Activated CD4-positive, alpha-beta memory T cell treated with anti-CD3 and anti-CD28 coated beads for 36 hours (primary cell): ENCODE data around the gene SCO2. TPM values are rescaled to one million over a fixed set of nuclear protein-coding genes. Genes with fewer than 3 reads are reported as not detected.

ENCODE experiments used
- CTCF ChIA-PET: fragments of 350-600 bp; sonication (Branson Sonifier 250); formaldehyde crosslinking; loops from one replicate; lab custom pipeline; 2021; ENCODE audit warnings: antibody characterized with exemption, inconsistent platforms; lab: Charles Lee
- POLR2A ChIA-PET: fragments of 350-600 bp; sonication (Branson Sonifier 250); formaldehyde crosslinking; loops from one replicate; lab custom pipeline; 2021; ENCODE audit warnings: antibody characterized with exemption; lab: Charles Lee
- DNase-seq: peaks from one replicate; pipeline ENCODE4 v3.0.0-alpha.2; 2020
- H3K27ac Mint-ChIP-seq: one replicate; pipeline ENCODE4 v1.8.0; 2021; ENCODE audit warnings: mixed read lengths
- H3K27me3 Mint-ChIP-seq: one replicate; pipeline ENCODE4 v1.8.0; 2021; ENCODE audit warnings: mixed read lengths
- H3K36me3 Mint-ChIP-seq: one replicate; pipeline ENCODE4 v1.8.0; 2021; ENCODE audit warnings: mixed read lengths
- H3K4me1 Mint-ChIP-seq: one replicate; pipeline ENCODE4 v1.8.0; 2021; ENCODE audit warnings: low read depth, mixed read lengths
- H3K4me3 Mint-ChIP-seq: one replicate; pipeline ENCODE4 v1.8.0; 2021; ENCODE audit warnings: mild to moderate bottlenecking, mixed read lengths
- H3K9me3 Mint-ChIP-seq: one replicate; pipeline ENCODE4 v1.8.0; 2021; ENCODE audit warnings: mixed read lengths
- intact Hi-C: fragments of 100-400 bp; cut with micrococcal nuclease; formaldehyde crosslinking; loops from one replicate; pipeline ENCODE4 v1.15.1; 2023
- total RNA-seq, 2 experiments: library from RNA; stranded (reverse); gene quantifications; one replicate each; pipeline ENCODE4 v1.2.3, GENCODE V29; 2021

SCO2 gene
- total RNA-seq, 2 experiments from 2014 or later: 1.9 to 5.6 TPM

DNA sequence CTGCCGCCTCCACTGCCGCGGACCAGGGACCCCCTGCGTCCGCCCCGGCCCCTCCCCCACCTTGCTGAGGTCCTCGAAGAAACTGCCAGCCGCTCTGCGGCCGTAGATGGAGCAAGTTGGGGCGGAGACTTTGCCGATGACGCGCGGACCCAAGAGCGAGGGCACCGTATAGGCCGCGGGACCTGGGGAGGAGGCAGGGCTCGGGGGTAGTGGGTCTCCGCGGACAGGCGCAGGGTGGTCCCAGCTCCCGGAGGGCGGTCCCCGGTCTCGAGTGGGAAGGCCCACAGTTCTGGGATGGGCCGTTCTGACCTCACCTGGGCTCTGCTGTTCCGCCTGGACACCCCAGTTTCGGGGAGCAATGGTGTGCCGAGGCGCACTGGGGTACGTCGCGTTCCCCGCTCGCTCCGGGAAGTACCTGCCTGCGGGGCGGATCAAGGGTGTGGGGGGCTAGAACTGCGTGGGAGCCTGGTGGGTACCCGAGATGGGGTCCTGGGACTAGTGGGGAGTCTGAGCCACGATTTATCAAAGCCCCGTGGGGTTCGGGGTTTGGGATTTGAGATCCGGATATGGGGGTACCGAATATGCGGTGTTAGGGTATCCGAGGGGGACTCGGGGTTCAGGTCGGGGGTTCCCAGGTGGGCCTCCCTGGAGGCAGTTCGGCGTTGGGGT is 5.6 kb upstream of the SCO2 start:
- Mint-ChIP-seq H3K36me3 (peaks cover 26% of the 10 kb centered on the region), H3K9me3 (no peaks in the 10 kb centered on the region), H3K27me3 (no peaks in the 10 kb centered on the region), H3K4me1 (peaks cover 54% of the 10 kb centered on the region), H3K27ac (peak overlapping the region; percentile 99), H3K4me3 (peak overlapping the region; percentile 92)
- ChIA-PET POLR2A (interaction anchor here (0.6 to 2.4 kb wide), 6 partner anchors 10 to 90 kb away, joined by 3 to 29 read pairs (median 9); partner anchors contain the start of genes KLHDC7B and SYCE3), CTCF (interaction anchor here (2.1 kb wide), 2 partner anchors 32 to 90 kb away, joined by 7 to 17 read pairs; partner anchors contain the start of gene SYCE3)
- peak; percentile 92 for DNase-seq
- intact Hi-C loops: loop anchor here (1.0 to 10.0 kb wide), 6 partner anchors 8 to 596 kb away; partner anchors contain the start of genes CHKB, KLHDC7B and SYCE3

DNA sequence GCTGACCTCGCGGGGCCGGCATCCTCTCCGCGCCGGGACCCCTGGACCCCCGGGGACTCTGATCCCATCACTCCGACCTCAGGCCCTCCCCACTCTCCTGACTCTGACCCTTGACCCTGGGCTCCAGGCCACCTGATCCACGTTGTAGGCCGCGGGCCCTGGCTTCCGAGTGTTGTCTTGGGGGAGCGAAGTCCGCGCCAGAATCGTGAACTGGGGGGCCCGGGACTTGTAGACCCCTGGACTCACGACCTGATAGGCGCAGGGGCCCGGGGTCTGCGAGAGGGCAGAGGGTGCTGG is 5.1 kb upstream of the SCO2 start:
- intact Hi-C loops: loop anchor here (2.0 to 10.0 kb wide), 3 partner anchors 14 to 596 kb away; partner anchors contain the start of genes CHKB and KLHDC7B
- ChIA-PET POLR2A (interaction anchor here (0.6 to 2.4 kb wide), 3 partner anchors 10 to 32 kb away, joined by 3 to 29 read pairs (median 6); partner anchors contain the start of gene SYCE3), CTCF (no interaction called here)
- Mint-ChIP-seq H3K36me3 (peaks cover 26% of the 10 kb centered on the region), H3K27me3 (no peaks in the 10 kb centered on the region), H3K4me3 (peak overlapping the region; percentile 92), H3K27ac (peak overlapping the region; percentile 99), H3K9me3 (no peaks in the 10 kb centered on the region), H3K4me1 (peaks cover 52% of the 10 kb centered on the region)
- DNase-seq: no peak

DNA sequence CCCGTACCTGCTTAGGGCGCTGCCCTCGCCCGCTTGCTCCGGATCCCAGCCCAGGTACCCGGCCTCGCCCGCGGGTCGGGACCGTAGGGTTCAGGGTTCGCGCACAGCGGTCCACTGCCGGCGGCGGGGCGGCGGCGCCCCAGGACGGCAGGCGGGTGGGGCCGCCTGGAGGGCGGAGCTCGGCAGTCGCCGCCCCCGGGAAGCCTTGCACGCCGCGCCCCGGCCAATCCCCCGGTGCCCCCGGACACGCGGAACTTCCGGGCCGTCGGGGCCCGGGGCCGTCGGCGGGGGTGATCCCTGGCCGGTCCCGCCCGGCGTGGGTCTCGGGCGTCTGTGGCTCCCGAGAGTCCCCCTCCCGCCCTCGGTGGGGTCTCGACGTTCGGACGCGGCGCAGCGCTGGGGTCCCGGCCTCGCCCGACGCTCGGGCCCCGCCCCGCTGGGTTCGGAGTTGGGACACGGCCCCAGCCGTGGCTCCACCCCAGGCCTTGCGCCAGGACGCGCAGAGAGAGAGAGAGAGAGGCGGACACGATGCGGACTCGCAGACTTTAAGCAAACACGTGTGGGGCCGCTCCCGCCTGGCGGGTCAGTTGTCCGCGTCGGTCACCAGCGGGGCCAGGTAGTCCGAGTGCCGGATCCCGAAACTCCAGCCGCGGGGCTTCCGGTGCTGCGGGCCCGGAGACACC is 4.6 kb upstream of the SCO2 start, which contains the start of gene TYMP:
Gene TYMP (minus strand): TSS at position 116 of the 683 bp plus-strand sequence. CDS start 303 bp downstream, outside the sequence.
- intact Hi-C loops: loop anchor here (2.0 to 10.0 kb wide), 4 partner anchors 15 to 595 kb away; partner anchors contain the start of genes CHKB and KLHDC7B
- Mint-ChIP-seq H3K4me3 (peak within 1 kb of the TSS; percentile 92), H3K27ac (peak within 1 kb of the TSS; percentile 99), H3K36me3 (peaks cover 26% of the 10 kb centered on the region), H3K4me1 (peaks cover 50% of the 10 kb centered on the region), H3K27me3 (no peaks in the 10 kb centered on the region), H3K9me3 (no peaks in the 10 kb centered on the region)
- CTCF ChIA-PET: interaction anchor here (0.6 to 6.5 kb wide), 7 partner anchors 9 to 204 kb away, joined by 3 to 102 read pairs (median 9); partner anchors contain the start of genes DENND6B, LMF2, NCAPH2 and SYCE3
- POLR2A ChIA-PET: interaction anchor here (1.0 to 6.7 kb wide), 5 partner anchors 9 to 91 kb away, joined by 4 to 139 read pairs (median 49); partner anchors contain the start of genes CHKB, KLHDC7B and SYCE3
- DNase-seq: peak; percentile 82

DNA sequence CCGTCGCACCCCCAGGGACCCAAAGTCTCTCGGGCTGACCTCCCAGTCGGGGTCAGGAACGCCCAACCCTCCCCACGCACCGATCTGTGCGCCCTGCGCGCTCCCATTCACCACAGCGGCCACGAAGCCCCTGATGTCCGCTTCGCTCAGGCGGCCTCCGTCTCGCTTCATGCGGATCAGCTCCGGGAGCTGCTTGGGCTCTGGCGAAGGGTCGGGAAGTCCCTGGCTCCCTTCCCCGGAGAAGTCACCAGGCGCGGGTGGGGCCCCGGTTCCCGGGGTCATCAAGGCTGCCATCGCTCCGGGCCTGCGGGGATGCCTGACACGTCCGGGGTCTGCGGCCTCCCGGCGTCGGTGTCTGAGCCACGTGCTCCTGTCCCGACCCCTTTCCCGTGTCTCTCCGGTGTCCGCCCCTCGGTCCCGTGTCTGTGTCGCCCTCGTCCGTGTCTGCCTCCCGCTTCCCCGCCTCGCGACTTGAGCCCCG is 4.1 kb upstream of the SCO2 start:
- peak overlapping the region; percentile 95 for H3K27ac Mint-ChIP-seq

DNA sequence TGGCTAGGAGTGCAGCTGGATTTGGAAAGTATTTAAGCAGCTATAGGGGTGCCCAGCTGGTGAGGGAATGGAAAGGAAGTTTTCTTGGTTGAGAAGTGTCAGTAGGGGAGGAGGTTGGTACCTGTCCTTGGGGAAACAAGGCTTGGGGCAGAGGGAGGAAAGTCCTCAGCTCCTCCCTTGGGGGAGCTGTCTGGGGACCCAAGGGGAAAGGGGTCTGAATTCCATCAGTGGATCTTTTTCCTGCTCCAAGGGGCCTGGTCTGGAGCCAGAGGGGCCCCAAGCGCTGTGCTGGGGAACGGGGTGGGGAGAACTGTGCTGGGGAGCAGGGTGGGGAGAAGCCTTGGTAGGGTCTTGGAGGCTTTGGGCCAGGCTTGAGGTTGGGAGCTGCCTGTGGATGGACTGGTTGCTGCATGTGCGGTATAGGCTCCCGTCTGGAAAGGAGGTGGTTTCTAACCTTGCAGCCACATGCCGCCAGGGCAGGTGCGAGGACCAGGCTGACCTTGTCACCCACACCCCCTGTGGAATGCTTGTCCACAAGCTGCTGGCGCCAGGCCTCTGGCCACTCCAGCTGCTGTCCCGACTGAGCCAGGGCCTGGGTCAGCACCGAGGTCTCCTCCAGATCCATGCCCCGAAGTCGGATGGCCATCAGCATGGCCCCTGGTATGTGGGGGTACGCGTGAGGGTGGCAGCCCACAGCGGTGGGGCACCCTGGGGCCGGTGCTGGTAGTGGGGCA is 3.5 kb upstream of the SCO2 start:
- Mint-ChIP-seq H3K27me3 (no peaks in the 10 kb centered on the region), H3K4me3 (peak overlapping the region; percentile 81), H3K36me3 (peaks cover 33% of the 10 kb centered on the region), H3K9me3 (no peaks in the 10 kb centered on the region), H3K27ac (peak overlapping the region; percentile 95), H3K4me1 (peaks cover 50% of the 10 kb centered on the region)
- ChIA-PET POLR2A (interaction anchor here (1.1 to 6.7 kb wide), 5 partner anchors 10 to 92 kb away, joined by 4 to 139 read pairs (median 49); partner anchors contain the start of genes CHKB, KLHDC7B and SYCE3), CTCF (interaction anchor here (1.3 to 6.5 kb wide), 6 partner anchors 10 to 92 kb away, joined by 3 to 102 read pairs (median 10); partner anchors contain the start of genes LMF2, NCAPH2 and SYCE3)
- intact Hi-C loops: loop anchor here (5.0 kb wide), 1 partner anchor 337 kb away; no protein-coding TSS in a partner anchor
- no peak for DNase-seq

More for the DNA sequence above, 4.1 kb upstream of the SCO2 start:
- Mint-ChIP-seq H3K4me1 (peaks cover 52% of the 10 kb centered on the region), H3K36me3 (peaks cover 31% of the 10 kb centered on the region), H3K4me3 (peak overlapping the region; percentile 81), H3K27me3 (no peaks in the 10 kb centered on the region), H3K9me3 (no peaks in the 10 kb centered on the region)
- ChIA-PET CTCF (interaction anchor here (1.0 to 6.5 kb wide), 7 partner anchors 10 to 91 kb away, joined by 3 to 102 read pairs (median 9); partner anchors contain the start of genes LMF2, NCAPH2 and SYCE3), POLR2A (interaction anchor here (1.0 to 6.7 kb wide), 5 partner anchors 9 to 92 kb away, joined by 4 to 139 read pairs (median 49); partner anchors contain the start of genes CHKB, KLHDC7B and SYCE3)
- no peak for DNase-seq
- intact Hi-C loops: loop anchor here (5.0 kb wide), 1 partner anchor 337 kb away; no protein-coding TSS in a partner anchor

DNA sequence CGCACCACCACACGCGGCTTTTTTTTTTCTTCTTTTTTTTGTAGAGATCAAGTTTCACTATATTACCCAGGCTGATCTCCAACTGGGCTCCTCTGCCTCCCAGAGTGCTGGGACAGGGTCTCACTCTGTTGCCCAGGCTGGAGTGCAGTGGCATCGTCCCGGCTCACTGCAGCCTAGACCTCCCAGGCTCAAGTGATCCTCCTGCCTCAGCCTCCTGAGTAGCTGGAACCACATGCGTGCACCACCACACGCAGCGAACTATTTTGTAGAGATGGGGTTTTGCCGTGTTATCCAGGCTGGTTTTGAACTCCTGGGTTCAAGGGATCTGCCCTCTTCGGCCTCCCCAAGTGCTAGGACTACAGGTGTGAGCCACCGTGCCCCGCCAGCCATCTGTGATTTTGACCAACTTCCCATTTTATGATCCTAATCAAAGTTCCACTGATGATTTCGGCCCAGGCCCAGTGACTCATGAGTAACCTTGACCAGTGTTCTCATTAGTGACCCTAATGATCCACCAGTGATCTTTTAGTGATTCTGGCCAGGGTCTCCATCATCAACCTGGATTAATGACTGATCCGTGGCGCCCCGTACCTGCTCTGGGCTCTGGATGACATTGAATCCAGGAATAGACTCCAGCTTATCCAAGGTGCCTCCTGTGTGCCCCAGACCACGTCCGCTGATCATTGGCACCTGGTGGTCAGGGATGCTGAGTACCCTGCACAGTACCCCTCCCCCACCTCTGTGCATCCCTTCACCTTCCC is 2.7 kb upstream of the SCO2 start:
- H3K36me3 Mint-ChIP-seq: peaks cover 36% of the 10 kb centered on the region
- CTCF ChIA-PET: interaction anchor here (1.3 to 6.5 kb wide), 5 partner anchors 11 to 92 kb away, joined by 4 to 102 read pairs (median 71); partner anchors contain the start of genes LMF2, NCAPH2 and SYCE3
- peak overlapping the region; percentile 95 for H3K27ac Mint-ChIP-seq
- no peaks in the 10 kb centered on the region for H3K9me3 Mint-ChIP-seq
- POLR2A ChIA-PET: interaction anchor here (1.1 to 6.7 kb wide), 5 partner anchors 10 to 93 kb away, joined by 4 to 139 read pairs (median 49); partner anchors contain the start of genes CHKB, KLHDC7B and SYCE3
- H3K4me3 Mint-ChIP-seq: peak overlapping the region; percentile 81
- DNase-seq: no peak
- H3K27me3 Mint-ChIP-seq: no peaks in the 10 kb centered on the region
- H3K4me1 Mint-ChIP-seq: peaks cover 49% of the 10 kb centered on the region
- intact Hi-C loops: loop anchor here (5.0 kb wide), 1 partner anchor 336 kb away; no protein-coding TSS in a partner anchor

DNA sequence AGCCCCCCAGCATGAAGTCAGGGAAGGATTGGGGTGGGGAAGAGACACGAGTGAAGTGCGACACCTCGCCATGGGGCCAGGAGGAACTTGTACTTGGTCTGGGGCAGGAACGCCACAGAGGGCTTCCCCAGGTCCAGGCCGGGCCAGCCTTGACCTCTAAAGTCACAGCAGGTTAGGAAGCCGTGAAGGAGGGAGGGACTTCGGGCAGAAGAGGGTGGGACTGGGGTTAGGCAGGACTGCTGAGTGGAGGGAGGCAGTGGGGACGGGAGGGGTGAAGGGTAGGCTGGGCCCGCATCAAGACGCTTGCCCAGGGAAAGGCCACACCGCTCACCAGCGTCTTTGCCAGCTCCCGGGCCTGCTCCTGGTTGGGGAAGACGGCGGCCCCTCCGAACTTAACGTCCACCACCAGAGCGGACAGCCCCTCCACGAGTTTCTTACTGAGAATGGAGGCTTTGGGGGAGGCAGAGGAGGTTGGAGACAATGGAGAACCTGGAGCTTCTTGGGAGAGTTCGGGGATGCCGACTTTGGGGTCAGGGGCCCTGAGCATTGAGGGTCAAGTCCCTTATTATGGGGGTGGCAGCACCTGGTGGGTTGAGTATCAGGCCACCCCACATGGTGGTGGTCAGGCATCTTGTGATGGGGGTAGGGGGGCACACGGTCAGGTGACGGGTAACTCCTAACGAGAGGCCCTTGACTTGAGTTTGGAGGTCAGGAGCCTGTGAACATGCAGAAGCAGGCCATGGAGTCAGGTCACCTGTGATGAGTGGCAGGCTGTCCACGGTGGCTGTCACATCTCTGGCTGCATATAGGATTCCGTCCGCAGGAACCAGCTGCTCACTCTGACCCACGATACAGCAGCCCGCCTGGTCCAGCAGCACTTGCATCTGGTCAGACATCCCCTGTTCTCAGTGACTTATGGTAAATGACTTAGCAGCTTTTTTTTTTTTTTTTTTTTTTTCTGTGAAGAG is 1.7 kb upstream of the SCO2 start:
- H3K9me3 Mint-ChIP-seq: no peaks in the 10 kb centered on the region

DNA sequence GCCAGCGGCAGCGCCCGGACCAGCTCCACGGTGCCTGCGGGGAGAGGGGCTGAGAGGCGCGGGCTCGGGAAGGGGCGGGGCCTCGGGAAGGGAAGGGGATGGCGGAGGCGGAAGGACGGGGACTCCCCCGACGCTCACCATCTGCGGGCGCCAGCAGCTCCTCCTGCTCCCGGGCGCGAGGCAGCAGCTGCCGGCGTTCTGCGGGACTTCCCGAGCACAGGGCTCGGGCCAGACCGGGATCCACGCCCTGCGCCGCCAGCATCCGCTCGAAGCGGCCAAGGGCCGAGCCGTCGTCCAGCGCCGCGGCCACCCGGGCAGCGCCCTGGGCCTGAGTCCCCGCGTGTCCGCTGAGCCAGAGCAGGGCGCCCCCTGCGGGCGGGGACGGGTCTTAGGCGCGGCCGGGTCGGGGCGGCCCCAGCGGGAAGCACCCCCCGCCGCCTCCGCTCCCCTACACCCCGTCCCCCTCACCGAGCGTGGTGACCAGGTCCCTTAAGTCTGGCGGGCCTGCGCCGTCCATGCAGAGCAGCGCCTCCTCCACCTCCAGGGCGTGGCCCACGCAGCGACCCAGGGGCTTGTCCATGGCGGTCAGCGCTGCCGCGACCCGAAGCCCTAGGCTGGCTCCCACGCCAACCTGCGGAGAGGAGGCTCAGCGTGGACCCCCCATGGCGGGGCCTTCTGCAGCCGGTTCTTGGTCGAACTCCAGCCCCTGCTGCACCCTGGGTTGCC is 873 bp upstream of the SCO2 start:
- ChIA-PET CTCF (interaction anchor here (0.8 to 6.5 kb wide), 37 partner anchors 9 to 596 kb away, joined by 3 to 102 read pairs (median 5); partner anchors contain the start of genes ARSA, CHKB, HDAC10 and KLHDC7B), POLR2A (interaction anchor here (0.6 to 6.7 kb wide), 20 partner anchors 9 to 282 kb away, joined by 3 to 139 read pairs (median 5); partner anchors contain the start of genes ARSA, CHKB, HDAC10 and KLHDC7B)
- H3K27ac Mint-ChIP-seq: peak overlapping the region; percentile 95
- no peaks in the 10 kb centered on the region for H3K27me3 Mint-ChIP-seq
- DNase-seq: peak; percentile 92
- H3K4me3 Mint-ChIP-seq: peak overlapping the region; percentile 81
- no peaks in the 10 kb centered on the region for H3K9me3 Mint-ChIP-seq
- H3K4me1 Mint-ChIP-seq: peaks cover 42% of the 10 kb centered on the region
- intact Hi-C loops: loop anchor here (5.0 kb wide), 1 partner anchor 334 kb away; no protein-coding TSS in a partner anchor
- peaks cover 37% of the 10 kb centered on the region for H3K36me3 Mint-ChIP-seq

More for the DNA sequence above, 1.7 kb upstream of the SCO2 start:
- POLR2A ChIA-PET: interaction anchor here (3.9 to 6.7 kb wide), 4 partner anchors 11 to 94 kb away, joined by 49 to 139 read pairs (median 86); partner anchors contain the start of genes KLHDC7B, LMF2 and NCAPH2
- no peaks in the 10 kb centered on the region for H3K27me3 Mint-ChIP-seq
- H3K27ac Mint-ChIP-seq: peak overlapping the region; percentile 95
- CTCF ChIA-PET: interaction anchor here (1.9 to 6.5 kb wide), 4 partner anchors 12 to 93 kb away, joined by 23 to 102 read pairs (median 80); partner anchors contain the start of gene SYCE3
- H3K4me1 Mint-ChIP-seq: peaks cover 42% of the 10 kb centered on the region
- intact Hi-C loops: loop anchor here (5.0 kb wide), 1 partner anchor 335 kb away; no protein-coding TSS in a partner anchor
- H3K4me3 Mint-ChIP-seq: peak overlapping the region; percentile 81
- peak; percentile 76 for DNase-seq
- peaks cover 39% of the 10 kb centered on the region for H3K36me3 Mint-ChIP-seq
